OCI-LY3 (cell line): ENCODE measurements around the gene TPCN1.

Experiments
- H2AFZ ChIP-seq: fragments of 200-600, 300-600 bp; shearing (Covaris generic); 2 replicates; pipeline ENCODE4 v1.6.0; 2014; ENCODE audit warnings: antibody characterized with exemption, low read depth, low read length
- H3K27ac ChIP-seq: fragments of 200-600, 300-600 bp; sonication (generic); 2 replicates; pipeline ENCODE4 v1.5.1; 2014; ENCODE audit warnings: mild to moderate bottlenecking, low read length, moderate library complexity, mixed read lengths
- H3K27me3 ChIP-seq: fragments of 200-600, 300-600 bp; sonication (generic); 2 replicates; pipeline ENCODE4 v1.6.1; 2014; ENCODE audit warnings: low read depth, low read length, mixed read lengths
- H3K36me3 ChIP-seq: fragments of 200-600, 300-600 bp; sonication (generic); replicated peaks from 2 replicates; pipeline ENCODE3; 2014; ENCODE audit warnings: low read depth, low read length, mixed read lengths
- H3K4me1 ChIP-seq: fragments of 300-600, 200-600 bp; sonication (generic); 2 replicates; pipeline ENCODE4 v1.6.1; 2014; ENCODE audit warnings: low read length, mixed read lengths
- H3K4me2 ChIP-seq: fragments of 200-600, 300-600 bp; sonication (generic); 2 replicates; pipeline ENCODE4 v1.6.1; 2014; ENCODE audit warnings: low read length, mixed read lengths
- H3K4me3 ChIP-seq: fragments of 300-600, 200-600 bp; sonication (generic); 2 replicates; pipeline ENCODE4 v1.5.1; 2014; ENCODE audit warnings: antibody characterized with exemption, mild to moderate bottlenecking, low read length, moderate library complexity
- H3K79me2 ChIP-seq: fragments of 300-600, 200-600 bp; shearing (Covaris generic); 2 replicates; pipeline ENCODE4 v1.6.1; 2014; ENCODE audit warnings: mild to moderate bottlenecking, low read length, mixed read lengths
- H3K9ac ChIP-seq: fragments of 300-600, 200-600 bp; shearing (Covaris generic); 2 replicates; pipeline ENCODE4 v1.6.0; 2014; ENCODE audit warnings: mild to moderate bottlenecking, low read length, moderate library complexity
- H3K9me3 ChIP-seq: fragments of 200-600, 300-600 bp; shearing (Covaris generic); 2 replicates; pipeline ENCODE4 v1.6.1; 2014; ENCODE audit warnings: low read length, mixed read lengths; ENCODE audit not compliant: insufficient read depth
- H4K20me1 ChIP-seq: fragments of 200-600, 300-600 bp; sonication (generic); 2 replicates; pipeline ENCODE4 v1.6.1; 2016; ENCODE audit warnings: low read length, mixed read lengths; ENCODE audit not compliant: insufficient read depth
- EZH2phosphoT487 ChIP-seq: fragments of 200-600 bp; shearing (Covaris generic); IDR thresholded peaks from 2 replicates; pipeline ENCODE4 v1.6.1; 2018; ENCODE audit warnings: antibody characterized with exemption, mixed run types, low read depth
- TF ChIP-seq, protein P1 (sequence below): fragments of 200-600, 300-600 bp; sonication (generic); IDR thresholded peaks from 2 replicates; pipeline ENCODE4 v1.5.1; 2014; ENCODE audit warnings: antibody characterized with exemption, low read length, low read depth

The TPCN1 gene

DNA sequence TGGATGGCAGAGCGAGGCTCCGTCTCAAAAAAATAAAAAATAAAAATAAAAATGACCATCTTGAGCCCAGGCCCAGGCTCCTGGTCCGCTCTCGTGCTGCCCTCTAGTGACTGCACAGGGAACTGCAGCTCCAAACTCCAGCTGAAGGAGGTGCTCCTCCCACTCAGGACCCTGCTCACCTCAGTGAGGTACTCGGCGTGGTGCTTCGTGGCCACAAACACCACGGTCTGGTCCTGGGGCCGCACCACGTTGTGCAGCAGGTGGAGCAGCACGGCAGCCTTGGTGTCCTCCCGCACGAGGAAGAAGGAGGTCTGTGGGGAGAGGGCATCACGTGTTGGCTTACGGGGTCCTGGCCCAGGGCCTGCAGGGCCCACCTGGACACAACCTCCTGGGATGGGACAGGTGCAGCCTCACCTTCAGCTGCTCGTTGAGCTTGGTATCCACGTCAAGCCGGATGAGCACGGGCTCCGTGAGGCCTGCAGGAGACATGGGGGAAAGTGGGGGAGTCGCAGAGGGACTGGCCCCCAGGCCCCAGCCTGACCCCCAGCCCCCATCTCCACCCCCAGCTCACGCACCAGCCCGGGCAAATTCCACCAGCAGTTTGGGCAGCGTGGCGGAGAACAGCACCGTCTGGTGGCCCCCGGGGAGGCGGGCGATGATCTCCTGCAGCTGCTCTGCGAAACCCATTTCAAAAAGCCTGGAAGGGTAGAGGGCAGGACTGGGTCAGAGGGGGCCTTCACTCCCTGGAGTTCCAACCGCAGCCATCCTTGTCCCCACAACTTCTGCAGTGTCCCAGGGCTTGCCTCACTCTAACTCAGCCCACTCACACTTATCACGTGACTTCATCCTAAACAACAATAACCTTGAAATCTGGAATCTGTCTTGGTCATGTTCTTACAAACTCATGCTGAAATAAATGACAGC is 46.5 kb upstream of the TPCN1 start:
- Histone ChIP-seq H4K20me1 (no peaks in the 10 kb centered on the region), H3K9ac (peak overlapping the region; percentile 52), H3K4me1 (peaks cover 49% of the 10 kb centered on the region), H3K27me3 (no peaks in the 10 kb centered on the region), H3K9me3 (peaks cover 4% of the 10 kb centered on the region; the same call in 1 of the 2 replicates), H3K4me3 (no peak overlapping the region), H3K4me2 (peak overlapping the region; percentile 38; the same call in 1 of the 2 replicates), H2AFZ (no peak overlapping the region), H3K79me2 (no peaks in the 10 kb centered on the region; the same call in 1 of the 2 replicates), H3K36me3 (peaks cover 68% of the 10 kb centered on the region), H3K27ac (peak overlapping the region; percentile 90)
- TF ChIP-seq, protein P1, sequence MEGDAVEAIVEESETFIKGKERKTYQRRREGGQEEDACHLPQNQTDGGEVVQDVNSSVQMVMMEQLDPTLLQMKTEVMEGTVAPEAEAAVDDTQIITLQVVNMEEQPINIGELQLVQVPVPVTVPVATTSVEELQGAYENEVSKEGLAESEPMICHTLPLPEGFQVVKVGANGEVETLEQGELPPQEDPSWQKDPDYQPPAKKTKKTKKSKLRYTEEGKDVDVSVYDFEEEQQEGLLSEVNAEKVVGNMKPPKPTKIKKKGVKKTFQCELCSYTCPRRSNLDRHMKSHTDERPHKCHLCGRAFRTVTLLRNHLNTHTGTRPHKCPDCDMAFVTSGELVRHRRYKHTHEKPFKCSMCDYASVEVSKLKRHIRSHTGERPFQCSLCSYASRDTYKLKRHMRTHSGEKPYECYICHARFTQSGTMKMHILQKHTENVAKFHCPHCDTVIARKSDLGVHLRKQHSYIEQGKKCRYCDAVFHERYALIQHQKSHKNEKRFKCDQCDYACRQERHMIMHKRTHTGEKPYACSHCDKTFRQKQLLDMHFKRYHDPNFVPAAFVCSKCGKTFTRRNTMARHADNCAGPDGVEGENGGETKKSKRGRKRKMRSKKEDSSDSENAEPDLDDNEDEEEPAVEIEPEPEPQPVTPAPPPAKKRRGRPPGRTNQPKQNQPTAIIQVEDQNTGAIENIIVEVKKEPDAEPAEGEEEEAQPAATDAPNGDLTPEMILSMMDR, result peak; percentile 85
- TF ChIP-seq EZH2phosphoT487, result no peak

DNA sequence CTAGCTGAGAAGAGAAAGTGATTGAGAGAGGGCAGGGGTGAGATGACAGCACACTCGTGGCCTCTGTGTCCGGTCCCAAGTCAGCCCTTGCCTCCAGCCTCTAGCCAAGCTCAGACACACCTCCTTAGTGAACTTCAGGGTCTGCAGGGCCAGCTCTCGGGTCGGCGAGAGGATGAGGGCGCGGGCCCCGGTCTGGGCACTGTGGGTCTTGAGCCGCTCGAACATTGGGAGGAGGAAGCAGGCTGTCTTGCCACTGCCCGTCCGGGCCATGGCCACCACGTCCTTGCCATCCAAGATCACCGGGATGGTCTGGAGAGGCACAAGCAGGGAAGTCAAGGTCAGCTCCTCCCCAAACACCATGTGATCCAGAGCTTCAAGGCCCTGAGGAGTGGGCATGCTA is 42.2 kb upstream of the TPCN1 start:
- no peak overlapping the region for H3K4me3 ChIP-seq
- peaks cover 12% of the 10 kb centered on the region for H3K4me1 ChIP-seq
- H3K9ac ChIP-seq, result no peak overlapping the region
- no peaks in the 10 kb centered on the region for H3K9me3 ChIP-seq
- H4K20me1 ChIP-seq, result peaks cover 3% of the 10 kb centered on the region; the same call in 1 of the 2 replicates
- H3K4me2 ChIP-seq, result no peak overlapping the region
- H3K27me3 ChIP-seq, result no peaks in the 10 kb centered on the region
- TF ChIP-seq, protein P1, result no peak
- no peak for TF ChIP-seq EZH2phosphoT487
- peaks cover 38% of the 10 kb centered on the region for H3K79me2 ChIP-seq
- no peak overlapping the region for H2AFZ ChIP-seq
- no peak overlapping the region for H3K27ac ChIP-seq
- H3K36me3 ChIP-seq, result peaks cover 61% of the 10 kb centered on the region

DNA sequence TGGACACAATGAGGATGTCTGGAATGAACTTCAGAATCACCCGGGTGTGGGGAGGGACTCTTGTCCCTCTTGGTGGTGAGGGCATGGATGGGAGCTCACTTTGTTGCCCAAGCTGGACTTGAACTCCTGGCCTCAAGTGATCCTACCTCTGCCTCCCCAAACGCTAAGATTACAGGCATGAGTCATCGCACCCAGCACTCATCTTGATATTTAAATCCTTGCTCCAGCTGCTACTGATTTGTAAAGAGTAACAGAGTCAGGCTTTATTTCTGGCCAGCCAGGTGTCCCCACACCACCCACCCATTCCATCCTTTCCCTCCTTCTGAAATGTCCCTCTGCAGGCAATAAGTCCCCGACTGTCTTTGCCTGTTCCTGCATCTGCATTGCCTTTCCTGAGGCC is 40.9 kb upstream of the TPCN1 start:
- Histone ChIP-seq H3K36me3 (peaks cover 58% of the 10 kb centered on the region), H3K27ac (no peak overlapping the region), H4K20me1 (peaks cover 3% of the 10 kb centered on the region; the same call in 1 of the 2 replicates), H3K4me3 (no peak overlapping the region), H3K4me1 (peaks cover 9% of the 10 kb centered on the region), H2AFZ (no peak overlapping the region), H3K9me3 (no peaks in the 10 kb centered on the region), H3K79me2 (peaks cover 51% of the 10 kb centered on the region), H3K4me2 (no peak overlapping the region), H3K9ac (no peak overlapping the region), H3K27me3 (no peaks in the 10 kb centered on the region)
- TF ChIP-seq, protein P1, result no peak
- no peak for TF ChIP-seq EZH2phosphoT487

DNA sequence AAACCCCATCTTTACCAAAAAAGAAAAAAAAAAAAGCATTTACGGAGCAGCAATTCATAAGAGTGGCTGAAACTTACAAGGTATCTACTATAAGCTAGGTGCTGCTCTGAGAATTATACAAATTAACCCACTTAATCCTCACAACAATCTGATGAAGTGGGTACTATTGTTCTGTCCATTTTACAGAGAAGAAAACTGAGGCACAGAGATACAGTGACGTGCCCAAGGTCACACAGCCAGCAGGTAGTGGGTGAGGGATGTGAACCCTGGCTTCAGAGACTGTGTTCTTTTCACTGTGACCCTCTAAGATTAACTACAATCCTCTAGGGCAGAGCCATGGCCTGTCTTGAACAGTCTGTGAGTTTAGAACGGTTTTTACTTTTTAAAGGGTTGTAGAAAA is 39.3 kb upstream of the TPCN1 start:
- no peak overlapping the region for H3K4me2 ChIP-seq
- TF ChIP-seq EZH2phosphoT487, result no peak
- TF ChIP-seq, protein P1, result no peak
- H3K4me1 ChIP-seq, result peaks cover 18% of the 10 kb centered on the region
- H2AFZ ChIP-seq, result no peak overlapping the region
- no peak overlapping the region for H3K27ac ChIP-seq
- H3K4me3 ChIP-seq, result no peak overlapping the region
- peaks cover 3% of the 10 kb centered on the region; the same call in 1 of the 2 replicates for H4K20me1 ChIP-seq
- H3K79me2 ChIP-seq, result peaks cover 67% of the 10 kb centered on the region
- no peak overlapping the region for H3K9ac ChIP-seq
- H3K27me3 ChIP-seq, result no peaks in the 10 kb centered on the region
- H3K9me3 ChIP-seq, result no peaks in the 10 kb centered on the region
- H3K36me3 ChIP-seq, result peaks cover 53% of the 10 kb centered on the region
